ENCODE data around the gene CYGB. TPM values are rescaled to one million over a fixed set of nuclear protein-coding genes. Genes with fewer than 3 reads are reported as not detected.
"Not testable (repeated sequence)": the region's sequence is repeated elsewhere in the genome, so short reads cannot be mapped to it uniquely, and the experiment has no call there.

CYGB gene
- polyA plus RNA-seq, 3 donors: not detected

DNA sequence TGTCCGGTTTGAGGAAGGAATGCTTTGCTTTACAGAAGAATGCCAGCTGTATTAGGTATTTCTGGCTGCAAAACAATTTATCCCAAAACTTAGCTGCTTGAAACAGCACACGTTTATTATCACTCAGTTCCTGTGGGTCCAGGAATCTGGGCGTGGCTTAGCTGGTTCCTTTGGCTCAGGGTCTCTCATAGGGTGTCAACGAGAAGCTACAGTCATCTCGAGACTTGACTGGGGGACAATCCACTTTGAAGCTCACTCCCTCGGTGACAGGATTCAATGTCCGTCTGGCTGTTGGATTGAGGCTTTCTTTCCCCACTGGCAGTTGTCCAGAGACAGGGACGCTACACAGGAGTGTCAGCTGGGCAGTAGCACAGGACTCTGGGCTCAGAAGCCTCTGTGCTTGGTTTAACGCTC is 26.7 kb downstream of the CYGB start:
- Mint-ChIP-seq H3K4me1 (peaks cover 59% of the 10 kb centered on the region), H3K9me3 (peaks cover 0 to 8% (median 0%) of the 10 kb centered on the region in 7 donors), H3K36me3 (peaks cover 0 to 1% of the 10 kb centered on the region in 2 donors), H3K27ac (peak overlapping the region; percentile 82 to 92 (median 88)), H3K4me3 (peak overlapping the region in 1 of 2 donors; percentile 70), H3K27me3 (ENCODE audit: low read depth in 3 of 3) (peaks cover 9 to 12% (median 11%) of the 10 kb centered on the region in 3 donors)
- no peaks in the 10 kb centered on the region for H3K36me3 ChIP-seq (replicated peaks in 1 of 2; ENCODE audit: control insufficient read depth in 1 of 2, insufficient read depth in 2 of 2, low read length in 2 of 2)
- peaks cover 42 to 50% of the 10 kb centered on the region in 2 donors for H3K4me1 ChIP-seq (ENCODE audit: control insufficient read depth in 1 of 2, insufficient read depth in 2 of 2, low read length in 2 of 2)
- H3K4me3 ChIP-seq (replicated peaks in 1 of 3; ENCODE audit: low read depth in 2 of 3, low read length in 3 of 3): peak overlapping the region in 1 of 3 experiments; percentile 18
- H3K9me3 ChIP-seq (replicated peaks in 1 of 2; ENCODE audit: control insufficient read depth in 1 of 2, insufficient read depth in 1 of 2, low read length in 2 of 2): no peaks in the 10 kb centered on the region
- DNase-seq: no peak
- H2AFZ ChIP-seq (ENCODE audit: insufficient read depth, low read depth, low read length, poor library complexity, severe bottlenecking): no peak overlapping the region
- WGBS (ENCODE audit: insufficient coverage): 73% methylated on average over 7 of the region's 9 CpGs
- H3K27me3 ChIP-seq (ENCODE audit: control insufficient read depth in 2 of 2, insufficient read depth in 2 of 2, low read length in 2 of 2): no peaks in the 10 kb centered on the region
- H3K9ac ChIP-seq (ENCODE audit: insufficient read depth, low read length, poor library complexity, severe bottlenecking): no peak overlapping the region
- intact Hi-C loops (cut with micrococcal nuclease): no loop called here
- no peaks in the 10 kb centered on the region for H3K79me2 ChIP-seq (ENCODE audit: insufficient read depth, low read length)
- H3K27ac ChIP-seq (ENCODE audit: low read depth in 1 of 2, low read length in 2 of 2): peak overlapping the region; percentile 51 to 61
- no peak overlapping the region for H3K4me2 ChIP-seq (replicated peaks; ENCODE audit: extremely low read depth, low read length, poor library complexity, severe bottlenecking)
- TF ChIP-seq CTCF (IDR thresholded peaks at IDR 0.05): no peak
- H4K20me1 ChIP-seq (ENCODE audit: insufficient read depth, low read length): no peaks in the 10 kb centered on the region

- not testable (repeated sequence) for H3K79me2 ChIP-seq (ENCODE audit: insufficient read depth, low read length); H3K9me3 Mint-ChIP-seq; H4K20me1 ChIP-seq (ENCODE audit: insufficient read depth, low read length); DNase-seq; H3K36me3 Mint-ChIP-seq; H3K9ac ChIP-seq (ENCODE audit: insufficient read depth, low read length, poor library complexity, severe bottlenecking); H3K36me3 ChIP-seq (replicated peaks in 1 of 2; ENCODE audit: control insufficient read depth in 1 of 2, insufficient read depth in 2 of 2, low read length in 2 of 2); H3K4me3 ChIP-seq (replicated peaks in 1 of 3; ENCODE audit: low read depth in 2 of 3, low read length in 3 of 3); H3K27ac ChIP-seq (ENCODE audit: low read depth in 1 of 2, low read length in 2 of 2); H3K9me3 ChIP-seq (replicated peaks in 1 of 2; ENCODE audit: control insufficient read depth in 1 of 2, insufficient read depth in 1 of 2, low read length in 2 of 2); H2AFZ ChIP-seq (ENCODE audit: insufficient read depth, low read depth, low read length, poor library complexity, severe bottlenecking); H3K4me2 ChIP-seq (replicated peaks; ENCODE audit: extremely low read depth, low read length, poor library complexity, severe bottlenecking); H3K27me3 ChIP-seq (ENCODE audit: control insufficient read depth in 2 of 2, insufficient read depth in 2 of 2, low read length in 2 of 2)
- Mint-ChIP-seq H3K27me3 (ENCODE audit: low read depth in 3 of 3) (peaks cover 8 to 12% (median 9%) of the 10 kb centered on the region in 3 donors), H3K27ac (peak overlapping the region in 2 of 7 donors; percentile 63 to 68), H3K4me1 (peaks cover 57% of the 10 kb centered on the region), H3K4me3 (peak overlapping the region in 1 of 2 donors; percentile 51)
- WGBS (ENCODE audit: insufficient coverage): 78% methylated on average over 12 of the region's 14 CpGs
- intact Hi-C loops (cut with micrococcal nuclease): loop anchor here in 1 of 2 donors (10.0 kb wide), 2 partner anchors 124 to 206 kb away; partner anchors contain the start of genes MXRA7 and SPHK1
- H3K4me1 ChIP-seq (ENCODE audit: control insufficient read depth in 1 of 2, insufficient read depth in 2 of 2, low read length in 2 of 2): peaks cover 43 to 51% of the 10 kb centered on the region in 2 donors
These were observed 28.9 kb downstream of the CYGB start for GRCh38 chr17:76508472-76509063.
